Muscle of leg (tissue), 11 donors: Measurements from ENCODE around the gene ZNF764. TPM values are rescaled to one million over a fixed set of nuclear protein-coding genes. Genes with fewer than 3 reads are reported as not detected.
A peak's percentile ranks its signal among the peaks of the same experiment; 100 is the strongest.

ENCODE experiments used
- DNase-seq: peaks from one replicate; pipeline ENCODE4 v3.0.0; 2013
- H3K27ac ChIP-seq: one replicate; pipeline ENCODE4 v1.5.1; 2013; ENCODE audit warnings: mild to moderate bottlenecking, low read length, control low read depth
- H3K27me3 ChIP-seq: one replicate; pipeline ENCODE4 v1.6.1; 2013; ENCODE audit warnings: low read length; ENCODE audit not compliant: control insufficient read depth, insufficient read depth
- H3K36me3 ChIP-seq: one replicate; pipeline ENCODE4 v1.6.1; 2013; ENCODE audit warnings: low read length; ENCODE audit not compliant: control insufficient read depth, insufficient read depth
- H3K4me1 ChIP-seq: one replicate; pipeline ENCODE4 v1.6.1; 2013; ENCODE audit warnings: low read length; ENCODE audit not compliant: control insufficient read depth, insufficient read depth
- H3K4me3 ChIP-seq: one replicate; pipeline ENCODE4 v1.5.1; 2013; ENCODE audit warnings: low read length, control low read depth
- H3K9me3 ChIP-seq: replicated peaks from 2 replicates; pipeline ENCODE4 v1.6.1; 2013; ENCODE audit warnings: low read depth, low read length; ENCODE audit not compliant: control insufficient read depth
- WGBS: methylation state at CpG from one replicate; pipeline ENCODE4 v1.1.5; 2013; ENCODE audit warnings: missing lambda C conversion rate; ENCODE audit not compliant: insufficient coverage; 5-methylcytosine and 5-hydroxymethylcytosine counted together
- polyA plus RNA-seq, 8 donors: library from polyadenylated mRNA; unstranded; fragments of 120-200 nt; gene quantifications; one replicate each; pipeline versions ENCODE4 v1.2.1 to v1.2.3, GENCODE V29; 2013; ENCODE audit warnings: inconsistent platforms in 1 of 8, low replicate concordance in 1 of 8; ENCODE audit not compliant: insufficient read length in 8 of 8, insufficient read depth in 1 of 8
- total RNA-seq: library from RNA; stranded (reverse); fragments of 120-200 nt; gene quantifications from one replicate; pipeline ENCODE4 v1.2.4, GENCODE V29; 2013

ZNF764 gene
- total and polyA plus RNA-seq, 9 donors = 5.2 to 9.7 (median 7.9) TPM

- Histone ChIP-seq H3K27me3 (no peaks in the 10 kb centered on the region), H3K4me3 (peak overlapping the region; percentile 93), H3K27ac (peak overlapping the region; percentile 98), H3K9me3 (no peaks in the 10 kb centered on the region), H3K4me1 (peaks cover 21% of the 10 kb centered on the region), H3K36me3 (peaks cover 30% of the 10 kb centered on the region)
- no peak for DNase-seq
- under 1% methylated on average over 13 of the region's 18 CpGs for WGBS
These were observed 22.9 kb downstream of the ZNF764 start for GRCh38 chr16:30535106-30535776.

- Histone ChIP-seq H3K36me3 (peaks cover 31% of the 10 kb centered on the region), H3K27me3 (no peaks in the 10 kb centered on the region), H3K9me3 (no peaks in the 10 kb centered on the region), H3K27ac (peak within 1 kb of the TSS; percentile 98), H3K4me3 (peak within 1 kb of the TSS; percentile 93), H3K4me1 (peaks cover 21% of the 10 kb centered on the region)
- peak; percentile 98 for DNase-seq
- under 1% methylated on average over 70 of the region's 70 CpGs for WGBS
These were observed 23.6 kb downstream of the ZNF764 start, which contains the start of gene ZNF747 for GRCh38 chr16:30534368-30535105. ZNF747 (minus strand) TSS chr16:30534858; CDS start chr16:30534679, 179 bp downstream.

GRCh38 chr16:30533748-30534367 is 24.3 kb downstream of the ZNF764 start:
- Histone ChIP-seq H3K36me3 (peaks cover 31% of the 10 kb centered on the region), H3K4me1 (peaks cover 24% of the 10 kb centered on the region), H3K27me3 (no peaks in the 10 kb centered on the region), H3K9me3 (no peaks in the 10 kb centered on the region), H3K27ac (peak overlapping the region; percentile 98), H3K4me3 (peak overlapping the region; percentile 93)
- no peak for DNase-seq
- WGBS = 12% methylated on average over 24 of the region's 29 CpGs

GRCh38 chr16:30533146-30533522 is 25.0 kb downstream of the ZNF764 start:
- Histone ChIP-seq H3K36me3 (peaks cover 31% of the 10 kb centered on the region), H3K27me3 (no peaks in the 10 kb centered on the region), H3K4me1 (peaks cover 26% of the 10 kb centered on the region), H3K27ac (no peak overlapping the region), H3K4me3 (no peak overlapping the region), H3K9me3 (no peaks in the 10 kb centered on the region)
- WGBS = 52% methylated on average over 11 of the region's 11 CpGs
- DNase-seq = no peak

- H3K27me3 ChIP-seq = no peaks in the 10 kb centered on the region
- no peaks in the 10 kb centered on the region for H3K9me3 ChIP-seq
- peaks cover 31% of the 10 kb centered on the region for H3K36me3 ChIP-seq
- 94% methylated on average over 54 of the region's 57 CpGs for WGBS
- DNase-seq = no peak
- H3K27ac ChIP-seq = no peak overlapping the region
- peaks cover 32% of the 10 kb centered on the region for H3K4me1 ChIP-seq
- no peak overlapping the region for H3K4me3 ChIP-seq
These were observed 25.7 kb downstream of the ZNF764 start for GRCh38 chr16:30532285-30533145.

- Histone ChIP-seq H3K27ac (no peak overlapping the region), H3K4me1 (peaks cover 35% of the 10 kb centered on the region), H3K27me3 (no peaks in the 10 kb centered on the region), H3K9me3 (no peaks in the 10 kb centered on the region), H3K36me3 (peaks cover 31% of the 10 kb centered on the region), H3K4me3 (no peak overlapping the region)
- WGBS = 78% methylated on average over 4 of the region's 13 CpGs
- DNase-seq = no peak
These were observed 27.8 kb downstream of the ZNF764 start for GRCh38 chr16:30530163-30531037.

GRCh38 chr16:30528799-30529457 is 29.2 kb downstream of the ZNF764 start:
- H3K27ac ChIP-seq = no peak overlapping the region
- no peaks in the 10 kb centered on the region for H3K9me3 ChIP-seq
- peaks cover 38% of the 10 kb centered on the region for H3K4me1 ChIP-seq
- no peak overlapping the region for H3K4me3 ChIP-seq
- peaks cover 45% of the 10 kb centered on the region for H3K36me3 ChIP-seq
- WGBS = 87% methylated on average over 3 of the region's 4 CpGs
- no peak for DNase-seq
- no peaks in the 10 kb centered on the region for H3K27me3 ChIP-seq

- no peaks in the 10 kb centered on the region for H3K9me3 ChIP-seq
- H3K36me3 ChIP-seq = peaks cover 39% of the 10 kb centered on the region
- DNase-seq = no peak
- peak overlapping the region; percentile 92 for H3K4me3 ChIP-seq
- H3K27ac ChIP-seq = peak overlapping the region; percentile 100
- peaks cover 28% of the 10 kb centered on the region for H3K4me1 ChIP-seq
- H3K27me3 ChIP-seq = no peaks in the 10 kb centered on the region
- WGBS = 14% methylated on average over 6 of the region's 14 CpGs
These were observed 30.5 kb downstream of the ZNF764 start for GRCh38 chr16:30527635-30528178.
